Neuronal stem cell (in vitro differentiated cells): ENCODE results near the gene SLC35E1.

Experiments
- DNase-seq: peaks from one replicate; pipeline ENCODE4 v3.0.0-alpha.2; 2013; ENCODE audit warnings: low spot score
- H2AFZ ChIP-seq: one replicate; pipeline ENCODE4 v1.6.1; 2013; ENCODE audit warnings: mild to moderate bottlenecking, low read length, inconsistent platforms
- H2AK5ac ChIP-seq: 2 replicates; pipeline ENCODE4 v1.6.1; 2013; ENCODE audit warnings: low read depth, mild to moderate bottlenecking, inconsistent platforms, low read length, moderate library complexity, mixed read lengths
- H2BK120ac ChIP-seq: 2 replicates; pipeline ENCODE4 v1.6.1; 2013; ENCODE audit warnings: low read depth, mild to moderate bottlenecking, inconsistent platforms, low read length, moderate library complexity, mixed read lengths
- H2BK12ac ChIP-seq: one replicate; pipeline ENCODE4 v1.6.1; 2013; ENCODE audit warnings: low read length, inconsistent platforms
- H2BK15ac ChIP-seq: 2 replicates; pipeline ENCODE4 v1.6.1; 2013; ENCODE audit warnings: mild to moderate bottlenecking, low read length, inconsistent platforms, mixed read lengths
- H2BK5ac ChIP-seq: one replicate; pipeline ENCODE4 v1.6.1; 2013; ENCODE audit warnings: inconsistent platforms, mild to moderate bottlenecking, low read length, moderate library complexity
- H3K14ac ChIP-seq: one replicate; pipeline ENCODE4 v1.6.1; 2013; ENCODE audit warnings: low read length, inconsistent platforms
- H3K18ac ChIP-seq: 2 replicates; pipeline ENCODE4 v1.6.1; 2013; ENCODE audit warnings: low read length, inconsistent platforms
- H3K23ac ChIP-seq: 2 replicates; pipeline ENCODE4 v1.6.1; 2013; ENCODE audit warnings: low read depth, mild to moderate bottlenecking, mixed read lengths, low read length, inconsistent platforms; ENCODE audit not compliant: poor library complexity
- H3K27ac ChIP-seq: replicated peaks from 3 replicates; pipeline ENCODE4 v1.5.1; 2013; ENCODE audit warnings: low read length, inconsistent platforms
- H3K27me3 ChIP-seq, 3 experiments: 2 replicates each; pipeline ENCODE4 v1.6.1; 2013; ENCODE audit warnings: low read length in 3 of 3, mild to moderate bottlenecking in 2 of 3, inconsistent platforms in 1 of 3, low read depth in 1 of 3, mixed read lengths in 1 of 3, moderate library complexity in 1 of 3; ENCODE audit not compliant: control insufficient read depth in 3 of 3, insufficient read depth in 3 of 3
- H3K36me3 ChIP-seq, 2 donors: replicated peaks in 1 of 2; 2 replicates each; pipeline ENCODE4 v1.6.1; 2013; ENCODE audit warnings: low read length in 2 of 2; ENCODE audit not compliant: control insufficient read depth in 2 of 2, insufficient read depth in 2 of 2
- H3K4ac ChIP-seq: 2 replicates; pipeline ENCODE4 v1.6.1; 2013; ENCODE audit warnings: inconsistent platforms, mild to moderate bottlenecking, low read length, moderate library complexity
- H3K4me1 ChIP-seq, 2 donors: 1 replicate in 1 of 2; 2 replicates in 1 of 2; pipeline ENCODE4 v1.6.1; 2013; ENCODE audit warnings: low read length in 2 of 2, low read depth in 1 of 2; ENCODE audit not compliant: control insufficient read depth in 2 of 2, insufficient read depth in 1 of 2
- H3K4me2 ChIP-seq: one replicate; pipeline ENCODE4 v1.6.1; 2013; ENCODE audit warnings: mild to moderate bottlenecking, low read length, inconsistent platforms; ENCODE audit not compliant: insufficient read depth, poor library complexity, severe bottlenecking
- H3K4me3 ChIP-seq, 2 donors: 2 replicates each; pipeline ENCODE4 v1.5.1; 2013; ENCODE audit warnings: low read length in 2 of 2, mild to moderate bottlenecking in 2 of 2, inconsistent platforms in 1 of 2, moderate library complexity in 1 of 2
- H3K79me1 ChIP-seq: one replicate; pipeline ENCODE4 v1.6.1; 2013; ENCODE audit warnings: low read depth, mild to moderate bottlenecking, inconsistent platforms, low read length, moderate library complexity
- H3K9ac ChIP-seq: one replicate; pipeline ENCODE4 v1.6.1; 2013; ENCODE audit warnings: mild to moderate bottlenecking, low read depth, low read length, inconsistent platforms; ENCODE audit not compliant: poor library complexity
- H3K9me3 ChIP-seq, 2 donors: replicated peaks in 1 of 2; 2 replicates each; pipeline versions ENCODE3 to v1.6.1; 2013; ENCODE audit warnings: low read length in 2 of 2, mild to moderate bottlenecking in 2 of 2, inconsistent platforms in 1 of 2, low read depth in 1 of 2, mixed read lengths in 1 of 2, moderate library complexity in 1 of 2; ENCODE audit not compliant: control insufficient read depth in 2 of 2, insufficient read depth in 1 of 2
- H4K8ac ChIP-seq: one replicate; pipeline ENCODE4 v1.6.1; 2013; ENCODE audit warnings: low read depth, mild to moderate bottlenecking, inconsistent platforms, low read length, moderate library complexity
- H4K91ac ChIP-seq: one replicate; pipeline ENCODE4 v1.6.1; 2013; ENCODE audit warnings: low read length, low read depth, mild to moderate bottlenecking, inconsistent platforms; ENCODE audit not compliant: poor library complexity
- WGBS, 2 donors: extraction: QIAGEN DNeasy Blood & Tissue Kit; methylation state at CpG; one replicate each; pipeline ENCODE4 v1.1.7; 2013; ENCODE audit warnings: missing lambda C conversion rate in 2 of 2, mixed read lengths in 1 of 2; ENCODE audit not compliant: insufficient read length in 2 of 2, insufficient replicate concordance in 1 of 2; ENCODE audit errors: extremely low coverage in 2 of 2; 5-methylcytosine and 5-hydroxymethylcytosine counted together

SLC35E1 gene

GRCh38 chr19:16590876-16591802 lies 18.9 kb upstream of the SLC35E1 start:
- H3K9ac ChIP-seq: no peak overlapping the region

GRCh38 chr19:16589917-16590316 lies 17.7 kb upstream of the SLC35E1 start:
- no peak overlapping the region for H2BK15ac ChIP-seq
- H3K4ac ChIP-seq: no peak overlapping the region
- H3K79me1 ChIP-seq: peaks cover 26% of the 10 kb centered on the region
- H3K27me3 ChIP-seq: no peaks in the 10 kb centered on the region
- peak overlapping the region; percentile 57 for H4K8ac ChIP-seq
- H2BK5ac ChIP-seq: no peak overlapping the region
- H3K36me3 ChIP-seq: no peaks in the 10 kb centered on the region
- peak overlapping the region; percentile 6 for H3K18ac ChIP-seq
- no peak overlapping the region for H3K14ac ChIP-seq
- H3K4me2 ChIP-seq: no peak overlapping the region
- no peak overlapping the region for H2AFZ ChIP-seq
- H3K9me3 ChIP-seq: no peaks in the 10 kb centered on the region
- H3K4me3 ChIP-seq: no peak overlapping the region
- H2BK120ac ChIP-seq: no peak overlapping the region
- peak overlapping the region; percentile 21 for H3K23ac ChIP-seq
- WGBS, 2 donors: no CpG with 5 or more reads among the region's 3 CpGs
- no peak for DNase-seq
- no peak overlapping the region for H4K91ac ChIP-seq
- no peak overlapping the region for H3K9ac ChIP-seq
- H3K27ac ChIP-seq: no peak overlapping the region
- H3K4me1 ChIP-seq: peaks cover 28 to 49% of the 10 kb centered on the region in 2 donors
- no peak overlapping the region for H2BK12ac ChIP-seq
- peak overlapping the region; percentile 6 for H2AK5ac ChIP-seq

More at GRCh38 chr19:16590876-16591802, 18.9 kb upstream of the SLC35E1 start:
- Histone ChIP-seq H4K91ac (no peak overlapping the region), H3K27me3 (no peaks in the 10 kb centered on the region), H3K79me1 (peaks cover 30% of the 10 kb centered on the region), H2AFZ (no peak overlapping the region), H3K36me3 (peaks cover 0 to 1% of the 10 kb centered on the region in 2 donors), H3K27ac (no peak overlapping the region), H3K9me3 (no peaks in the 10 kb centered on the region), H3K23ac (no peak overlapping the region), H3K18ac (no peak overlapping the region), H4K8ac (no peak overlapping the region), H2BK12ac (no peak overlapping the region), H3K14ac (no peak overlapping the region), H2BK120ac (no peak overlapping the region), H3K4me2 (no peak overlapping the region), H3K4ac (no peak overlapping the region), H2BK15ac (no peak overlapping the region), H2BK5ac (no peak overlapping the region), H2AK5ac (no peak overlapping the region), H3K4me1 (peaks cover 24 to 42% of the 10 kb centered on the region in 2 donors), H3K4me3 (no peak overlapping the region)
- no peak for DNase-seq
- WGBS, 2 donors: no CpG with 5 or more reads among the region's 9 CpGs

GRCh38 chr19:16588824-16589577 lies 16.8 kb upstream of the SLC35E1 start:
- no peak overlapping the region for H3K27ac ChIP-seq
- H3K4ac ChIP-seq: no peak overlapping the region
- H3K9ac ChIP-seq: no peak overlapping the region
- H4K8ac ChIP-seq: no peak overlapping the region
- no peak overlapping the region for H3K23ac ChIP-seq
- H3K4me3 ChIP-seq: no peak overlapping the region
- H3K4me1 ChIP-seq: peaks cover 32 to 53% of the 10 kb centered on the region in 2 donors
- H4K91ac ChIP-seq: no peak overlapping the region
- H3K4me2 ChIP-seq: no peak overlapping the region
- no peaks in the 10 kb centered on the region for H3K36me3 ChIP-seq
- H3K18ac ChIP-seq: no peak overlapping the region
- no peak overlapping the region for H2BK120ac ChIP-seq
- DNase-seq: no peak
- no peaks in the 10 kb centered on the region for H3K27me3 ChIP-seq
- WGBS, 2 donors: no CpG with 5 or more reads among the region's 11 CpGs
- no peak overlapping the region for H2AK5ac ChIP-seq
- no peak overlapping the region for H3K14ac ChIP-seq
- peaks cover 24% of the 10 kb centered on the region for H3K79me1 ChIP-seq
- H2AFZ ChIP-seq: no peak overlapping the region
- no peaks in the 10 kb centered on the region for H3K9me3 ChIP-seq
- H2BK5ac ChIP-seq: no peak overlapping the region
- no peak overlapping the region for H2BK12ac ChIP-seq
- no peak overlapping the region for H2BK15ac ChIP-seq
